H1 (cell line): ENCODE data around the gene CCIN. TPM values are rescaled to one million over a fixed set of nuclear protein-coding genes. Genes with fewer than 3 reads are reported as not detected.

Source experiments
- ATF2 ChIP-seq: IDR thresholded peaks from 2 replicates; pipeline ENCODE4 v1.6.1; 2012; ENCODE audit warnings: low read length, inconsistent platforms
- GABPA ChIP-seq: IDR thresholded peaks from 2 replicates; pipeline ENCODE4 v1.6.1; 2011; ENCODE audit warnings: mild to moderate bottlenecking, low read length, moderate library complexity, borderline replicate concordance; ENCODE audit not compliant: insufficient read depth
- MAX ChIP-seq: IDR thresholded peaks from 2 replicates; pipeline ENCODE4 v1.6.1; 2012; ENCODE audit warnings: inconsistent platforms
- POLR2A ChIP-seq, 2 experiments: IDR thresholded peaks; 1 replicate in 1 of 2; 2 replicates in 1 of 2; pipeline ENCODE4 v1.6.1; 2011; ENCODE audit warnings: low read depth in 2 of 2, low read length in 2 of 2, mild to moderate bottlenecking in 2 of 2; ENCODE audit errors: control extremely low read depth in 1 of 2
- RXRA ChIP-seq: IDR thresholded peaks from 2 replicates; pipeline ENCODE4 v1.6.1; 2011; ENCODE audit warnings: low read depth, mild to moderate bottlenecking, low read length, moderate library complexity; ENCODE audit not compliant: insufficient read depth
- polyA plus RNA-seq, 7 experiments: library from polyadenylated mRNA; depleted of rRNA in 3 of 7; stranded (reverse) in 5 of 7; unstranded in 2 of 7; fragments of >200 nt in 5 of 7; fragments of 200-250 nt in 2 of 7; gene quantifications; 1 replicate in 5 of 7; 2 replicates in 1 of 7; 4 replicates in 1 of 7; pipeline versions ENCODE4 v1.2.1 to v1.2.3, GENCODE V29; 2011 to 2013; ENCODE audit warnings: missing spikeins in 2 of 7, mixed read lengths in 2 of 7
- total RNA-seq: library from RNA; stranded (reverse); fragmentation: NEBNext Ultra II Directional; extraction: Animal tissue kit (Norgen Biotek cat#: 25700); gene quantifications from 2 replicates; pipeline ENCODE4 v1.2.1, GENCODE V29; 2021

CCIN gene
- total and polyA plus RNA-seq, 2 of the 8 experiments (the other 6 are each of a cell fraction or from before 2014, with no cell fraction given): 0.19 to 0.21 TPM

GRCh38 chr9:36218011-36218410, 48.8 kb downstream of the CCIN start (continued):
- TF ChIP-seq ATF2 (no peak), GABPA (no peak), MAX (no peak), RXRA (no peak), POLR2A (IDR thresholded peaks at IDR 0.05; ENCODE audit: control extremely low read depth in 1 of 2, low read depth in 2 of 2, low read length in 2 of 2) (no peak)
